Renal pelvis (tissue), 4 donors: ENCODE results near the gene TNIK. TPM values are rescaled to one million over a fixed set of nuclear protein-coding genes. Genes with fewer than 3 reads are reported as not detected.
"Not testable (repeated sequence)": the region's sequence is repeated elsewhere in the genome, so short reads cannot be mapped to it uniquely, and the experiment has no call there.

Source experiments
- DNase-seq: peaks from one replicate; pipeline ENCODE4 v3.0.0-alpha.2; 2013
- polyA plus RNA-seq, 3 donors: library from polyadenylated mRNA; unstranded; fragments of 120-200 nt; gene quantifications; one replicate each; pipeline ENCODE4 v1.2.1, GENCODE V29; 2013; ENCODE audit not compliant: insufficient read length in 3 of 3

Gene TNIK
- polyA plus RNA-seq, 3 donors: 19.2 to 23.7 (median 20.0) TPM

DNA sequence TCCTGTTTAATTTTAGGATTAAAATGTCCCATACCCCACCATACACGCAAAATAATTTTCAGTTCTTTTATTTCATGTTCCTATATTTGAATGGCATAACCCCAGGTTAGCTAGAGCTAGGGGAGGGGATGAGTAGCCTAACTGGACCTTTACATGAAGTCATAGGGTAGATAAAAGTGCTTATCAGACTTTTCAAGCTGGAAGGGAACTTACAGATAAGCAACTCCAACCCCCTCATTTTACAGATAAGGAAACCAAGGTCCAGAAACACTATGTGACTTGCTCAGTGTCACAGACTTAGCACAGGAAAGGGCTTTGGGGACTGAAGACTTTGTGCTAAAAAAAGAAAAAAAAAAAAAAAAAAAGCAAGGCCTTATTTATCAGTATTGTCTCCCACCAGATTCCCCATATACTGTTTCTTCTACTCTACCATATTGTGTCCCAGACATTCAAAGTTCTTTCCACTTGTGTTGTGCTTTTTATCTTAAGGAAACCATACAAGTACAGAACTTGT lies 10.6 kb upstream of the TNIK start:
- DNase-seq: no peak

DNA sequence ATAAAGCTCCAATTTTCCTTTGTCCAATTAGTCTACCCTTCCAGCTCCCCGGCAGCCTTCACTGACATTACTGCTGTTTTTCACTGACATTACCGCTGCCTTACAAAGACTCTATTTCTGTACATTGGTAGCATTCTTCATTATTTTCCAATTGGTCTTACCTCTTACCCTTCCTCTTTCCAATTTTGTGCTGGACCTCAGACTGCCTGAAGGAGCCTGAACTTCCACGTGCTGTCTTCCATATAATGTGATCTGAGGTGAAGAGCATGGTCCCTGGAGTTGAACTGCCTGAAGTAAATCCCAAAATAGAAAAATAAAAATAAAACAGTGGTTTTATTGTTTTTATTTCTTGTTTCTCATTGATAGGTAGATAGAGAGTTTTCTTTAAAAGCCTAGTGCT lies 9.2 kb upstream of the TNIK start:
- no peak for DNase-seq

DNA sequence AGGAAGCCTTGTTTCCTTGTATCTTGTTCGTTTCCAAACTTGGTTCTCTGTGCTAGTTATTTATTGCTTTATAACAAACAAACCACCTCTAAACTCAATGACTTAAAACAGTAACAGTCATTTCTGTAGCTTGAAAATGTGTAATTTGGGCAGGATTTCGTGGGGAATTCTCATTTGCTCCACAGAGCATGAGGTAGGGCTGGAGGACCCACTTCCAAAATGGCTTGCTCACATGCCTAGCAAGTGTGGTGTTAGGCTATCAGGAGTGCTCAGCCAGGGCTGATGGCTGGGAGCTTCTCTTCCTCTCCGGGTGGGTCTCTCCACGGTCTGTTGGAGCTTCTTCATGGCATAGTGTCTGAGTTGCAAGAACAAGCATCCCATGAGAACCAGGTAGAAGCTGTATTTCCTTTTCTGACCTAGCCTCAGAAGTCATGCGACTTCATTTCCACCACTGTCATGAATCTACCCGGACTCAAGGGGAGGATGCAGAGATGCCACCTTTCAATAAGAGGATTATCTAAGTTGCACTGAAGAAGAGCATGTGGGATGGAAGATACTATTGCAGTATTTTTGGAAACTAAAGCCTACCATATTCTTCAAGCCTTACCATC lies 8.2 kb upstream of the TNIK start:
- no peak for DNase-seq

DNA sequence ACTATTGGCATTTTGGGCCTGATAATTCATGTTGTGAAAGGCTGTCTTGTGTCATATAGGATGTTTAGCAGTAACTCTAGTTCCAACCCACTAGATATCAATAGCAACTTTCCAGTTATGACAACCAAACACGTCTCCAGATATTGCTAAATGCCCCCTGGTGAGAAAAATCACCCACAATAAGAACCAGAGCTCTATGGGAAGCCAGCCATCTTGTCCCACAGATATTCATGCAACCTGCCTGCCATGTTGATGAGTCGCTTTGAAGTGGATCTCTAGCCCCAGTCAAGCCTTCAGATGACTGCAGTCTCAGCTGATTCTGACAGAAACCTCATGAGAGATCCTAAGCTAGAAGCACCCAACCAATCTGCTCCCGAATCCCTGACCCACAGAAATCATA lies 5.6 kb upstream of the TNIK start:
- no peak for DNase-seq

DNA sequence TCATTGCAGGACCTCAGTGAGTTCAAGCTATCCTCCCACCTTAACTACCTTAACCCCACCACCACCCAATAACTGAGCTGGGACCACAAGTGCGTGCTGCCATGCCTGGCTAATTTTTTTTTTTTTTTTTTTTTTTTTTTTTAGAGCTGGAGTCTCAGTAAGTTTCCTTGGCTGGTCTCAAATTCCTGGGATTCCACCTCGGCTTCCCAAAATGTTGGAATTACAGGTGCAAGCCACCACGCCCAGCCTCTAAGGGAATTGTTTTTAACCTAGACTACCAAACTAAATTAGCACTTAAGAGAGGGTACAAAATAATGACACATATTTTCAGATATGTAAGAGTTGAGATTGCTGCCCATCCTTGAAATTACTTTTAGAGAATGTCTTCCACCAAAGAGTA lies 4.3 kb upstream of the TNIK start:
- DNase-seq: no peak

DNA sequence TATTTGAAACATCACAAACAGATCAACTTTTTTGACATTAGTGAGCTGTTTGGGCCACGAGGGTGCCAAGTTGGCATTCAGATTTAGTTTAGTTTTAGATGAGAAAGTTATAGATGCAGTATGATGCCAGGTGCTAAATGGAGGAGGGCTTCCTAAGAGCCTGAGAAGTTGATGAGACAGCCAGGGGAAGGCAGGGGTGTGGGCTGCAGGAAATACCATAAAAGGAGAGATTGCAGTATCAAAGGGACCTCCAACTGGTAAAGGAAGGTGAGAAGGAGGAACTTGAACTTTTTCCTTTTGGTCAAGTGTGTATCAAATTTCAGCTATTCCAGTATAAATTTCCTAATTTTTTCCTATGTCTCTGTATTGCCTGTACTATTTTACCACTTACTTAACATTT lies 2.0 kb upstream of the TNIK start:
- no peak for DNase-seq

DNA sequence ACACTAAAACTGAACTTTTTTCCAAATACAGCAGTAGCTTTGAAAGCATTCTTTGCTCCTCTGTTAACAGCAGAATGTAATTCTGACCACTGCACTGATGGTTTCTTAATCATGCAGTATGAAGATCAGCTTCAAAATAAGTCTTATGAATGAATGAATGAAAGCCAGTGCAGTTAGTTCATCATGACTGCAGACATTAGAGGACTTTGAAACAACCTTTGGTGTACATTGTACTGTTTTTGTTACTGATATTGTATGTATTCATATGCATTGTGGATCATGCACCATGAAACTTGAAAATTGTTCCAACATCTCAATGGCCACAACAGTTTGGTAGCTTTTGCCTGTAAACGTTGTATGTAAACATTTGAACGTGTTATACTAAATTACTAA lies 1.3 kb upstream of the TNIK start:
- DNase-seq: no peak

DNA sequence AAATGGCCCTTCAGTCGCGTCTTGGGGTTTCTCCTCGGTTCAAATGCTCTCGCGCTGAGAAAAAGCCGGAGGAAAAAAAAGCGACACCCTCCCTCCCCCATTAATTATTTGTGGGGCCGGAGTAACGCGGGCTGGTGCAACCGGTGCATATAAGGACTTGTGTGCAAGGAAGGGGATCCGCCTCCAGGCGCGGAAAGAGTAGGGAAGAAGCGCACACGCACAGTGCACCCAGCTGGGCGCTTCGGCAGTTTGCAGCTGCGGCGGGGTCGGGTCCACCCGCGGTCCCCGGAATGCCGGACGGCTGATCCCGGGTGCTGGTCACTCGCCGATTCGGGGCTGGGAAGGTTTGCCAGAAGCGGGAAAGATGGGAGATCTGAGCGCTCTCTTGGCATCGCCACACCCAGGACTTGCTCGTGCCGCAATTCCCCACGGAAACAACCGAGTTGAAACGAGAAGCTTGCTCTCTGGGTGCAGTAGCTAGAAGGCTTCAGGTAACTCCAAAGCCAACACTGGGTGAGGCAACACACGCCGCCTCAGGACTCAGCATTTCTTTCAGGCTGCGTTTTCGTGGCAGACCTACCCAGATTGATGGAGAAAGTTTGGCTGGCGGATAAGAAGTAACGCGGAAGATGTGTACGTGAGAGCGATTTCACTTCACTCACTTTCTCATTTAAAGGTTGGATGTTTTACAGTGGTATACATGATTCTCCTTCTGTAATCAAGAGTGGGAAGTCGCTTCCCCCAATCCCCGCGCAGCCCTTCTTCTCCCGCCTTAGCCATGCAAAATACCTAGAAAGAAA lies 720 bp upstream of the TNIK start:
- DNase-seq: peak; percentile 41

DNA sequence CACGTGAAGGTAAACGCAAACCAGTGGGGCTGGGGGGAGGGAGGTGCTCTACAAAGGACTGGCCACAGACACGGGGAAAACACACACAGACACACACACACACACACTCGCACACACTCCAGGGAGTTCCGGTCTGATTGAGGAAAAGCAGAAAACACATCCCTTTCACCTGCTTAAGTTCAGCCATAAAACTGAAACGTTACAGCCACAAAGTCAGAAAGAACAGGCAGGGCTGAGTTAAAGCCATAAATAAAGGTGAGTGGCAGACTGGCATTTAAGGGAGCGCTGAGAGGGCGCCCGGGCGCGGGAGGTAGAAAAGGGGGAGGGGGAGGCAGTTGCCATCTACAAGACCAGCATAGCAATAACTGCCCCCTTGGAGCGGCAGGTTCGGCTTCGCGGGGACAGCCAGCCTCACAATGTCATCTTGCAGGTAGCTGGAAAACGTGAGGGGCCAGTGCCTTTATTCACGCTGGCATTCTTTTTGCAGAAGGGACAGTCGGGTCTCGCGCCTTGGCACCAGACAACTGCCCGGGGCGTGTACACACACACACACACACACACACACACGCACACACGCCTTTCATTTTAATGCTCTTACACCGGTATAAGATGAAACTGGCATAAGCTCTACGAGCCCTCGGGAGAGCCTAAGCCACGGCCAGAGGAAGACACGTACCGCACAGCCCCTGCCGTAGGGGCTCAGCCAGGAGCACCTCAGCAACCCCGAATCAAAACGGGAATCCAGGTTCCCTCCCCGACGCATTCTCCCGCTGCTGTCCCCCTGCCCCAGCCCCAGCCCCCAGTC lies 866 bp downstream of the TNIK start:
- peak; percentile 33 for DNase-seq

DNA sequence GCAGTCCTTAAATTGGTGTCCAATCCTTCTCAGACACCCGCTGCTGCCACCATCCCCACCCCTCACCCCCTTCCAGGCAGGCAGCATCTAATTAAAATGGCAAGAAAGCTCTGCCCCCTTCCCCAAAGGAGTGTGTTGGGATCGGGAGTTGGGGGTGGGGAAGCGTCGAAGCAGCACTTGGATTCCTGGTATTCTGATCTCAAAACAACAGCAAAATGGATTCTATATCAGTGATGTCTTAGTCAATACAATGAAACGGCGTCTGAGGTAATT lies 1.4 kb downstream of the TNIK start:
- no peak for DNase-seq

DNA sequence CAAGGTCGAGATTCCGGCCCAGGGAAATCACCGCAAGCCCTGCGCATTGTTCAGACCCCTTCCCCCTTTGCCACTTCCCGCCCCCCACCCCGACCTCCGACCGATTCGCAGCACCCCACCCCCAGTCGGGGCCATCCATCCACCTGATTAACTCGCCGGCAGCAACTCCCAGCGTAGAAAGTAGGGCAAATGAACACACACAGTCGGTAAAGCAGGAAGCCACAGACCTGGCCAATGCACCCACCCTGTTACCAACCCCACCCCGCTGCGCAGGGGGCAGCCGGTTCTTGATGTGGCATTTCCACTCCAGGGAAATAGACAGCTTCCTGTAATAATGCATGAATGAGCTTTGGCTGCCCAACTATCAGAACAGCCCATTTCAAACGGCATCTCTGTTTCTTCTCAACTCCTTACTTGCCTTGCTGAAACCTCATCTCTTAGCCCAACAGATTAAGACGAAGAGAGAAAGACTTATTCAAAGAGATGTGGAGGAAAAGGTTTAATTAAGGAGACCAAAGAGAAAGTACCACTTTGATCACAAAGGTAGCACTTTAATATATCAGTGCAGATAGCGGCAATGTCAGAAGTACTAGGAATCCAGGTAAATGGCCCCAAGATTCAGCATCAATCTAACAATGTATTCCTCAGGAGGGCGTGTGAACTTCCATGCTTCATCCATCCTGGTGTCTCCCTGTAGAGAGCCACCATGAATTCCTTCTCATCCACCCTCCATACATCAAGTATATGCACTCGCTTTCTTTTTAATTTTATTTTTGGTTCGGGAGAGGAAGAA lies 1.9 kb downstream of the TNIK start:
- DNase-seq: no peak

DNA sequence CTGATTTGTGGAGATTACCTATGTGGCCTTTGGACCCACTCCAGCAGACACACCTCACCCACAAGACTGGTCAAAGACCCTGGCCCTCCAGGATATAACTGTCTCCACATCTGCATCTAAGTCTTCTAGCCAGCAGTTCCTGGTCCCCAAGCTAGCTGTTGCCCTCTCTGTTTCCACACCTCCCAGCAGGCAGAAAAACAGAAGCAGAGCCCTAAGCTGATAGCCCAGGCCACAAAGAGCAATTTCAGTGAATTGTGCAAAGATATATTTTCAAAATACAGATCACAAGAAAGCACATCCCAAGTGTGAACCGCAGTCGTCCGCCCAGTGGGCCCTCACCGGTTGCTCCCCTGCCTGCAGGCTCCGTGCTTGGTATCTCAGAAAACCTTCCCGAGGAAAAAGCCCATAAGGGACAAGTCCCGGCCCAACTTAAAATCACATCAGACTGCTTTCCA lies 2.6 kb downstream of the TNIK start:
- DNase-seq: no peak

DNA sequence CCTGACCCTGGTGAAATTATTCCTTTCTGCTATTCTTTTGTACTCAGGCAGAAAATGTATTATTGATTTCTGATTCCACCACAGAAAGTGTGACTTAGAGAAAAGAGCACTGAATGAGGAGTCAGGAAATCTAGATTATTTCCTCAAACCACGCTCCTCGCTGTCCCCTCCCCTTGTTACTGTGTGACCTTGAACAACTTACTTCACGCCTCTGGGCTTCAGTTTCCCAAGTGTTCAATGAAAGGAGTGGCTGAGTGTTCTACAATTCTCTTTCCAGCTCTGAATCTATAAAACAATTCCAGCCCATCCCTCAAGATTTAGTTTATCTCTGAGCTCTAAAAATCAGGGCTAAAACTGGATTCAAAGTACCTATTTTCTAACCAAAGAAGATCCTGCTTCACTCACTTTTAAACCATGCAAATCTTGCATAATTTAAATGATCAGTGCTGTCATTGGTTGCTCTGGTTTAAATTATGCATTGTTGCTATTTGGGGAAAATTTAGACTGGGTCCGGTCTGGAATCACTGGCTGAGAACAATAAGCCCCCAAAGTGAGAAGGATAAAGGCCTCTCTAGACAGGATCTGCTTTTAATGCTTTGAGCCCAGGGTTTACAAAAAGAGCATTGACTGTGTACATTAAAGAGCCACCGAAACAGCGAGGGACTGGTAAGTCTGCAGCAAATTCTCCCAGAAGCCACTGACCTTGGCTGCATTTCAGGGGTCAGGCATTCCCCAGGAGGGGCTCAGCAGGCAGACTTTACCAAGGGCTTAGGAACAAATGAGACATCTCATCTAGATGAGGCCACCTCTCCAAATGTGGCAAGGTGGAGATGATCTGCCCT lies 3.2 kb downstream of the TNIK start:
- no peak for DNase-seq

DNA sequence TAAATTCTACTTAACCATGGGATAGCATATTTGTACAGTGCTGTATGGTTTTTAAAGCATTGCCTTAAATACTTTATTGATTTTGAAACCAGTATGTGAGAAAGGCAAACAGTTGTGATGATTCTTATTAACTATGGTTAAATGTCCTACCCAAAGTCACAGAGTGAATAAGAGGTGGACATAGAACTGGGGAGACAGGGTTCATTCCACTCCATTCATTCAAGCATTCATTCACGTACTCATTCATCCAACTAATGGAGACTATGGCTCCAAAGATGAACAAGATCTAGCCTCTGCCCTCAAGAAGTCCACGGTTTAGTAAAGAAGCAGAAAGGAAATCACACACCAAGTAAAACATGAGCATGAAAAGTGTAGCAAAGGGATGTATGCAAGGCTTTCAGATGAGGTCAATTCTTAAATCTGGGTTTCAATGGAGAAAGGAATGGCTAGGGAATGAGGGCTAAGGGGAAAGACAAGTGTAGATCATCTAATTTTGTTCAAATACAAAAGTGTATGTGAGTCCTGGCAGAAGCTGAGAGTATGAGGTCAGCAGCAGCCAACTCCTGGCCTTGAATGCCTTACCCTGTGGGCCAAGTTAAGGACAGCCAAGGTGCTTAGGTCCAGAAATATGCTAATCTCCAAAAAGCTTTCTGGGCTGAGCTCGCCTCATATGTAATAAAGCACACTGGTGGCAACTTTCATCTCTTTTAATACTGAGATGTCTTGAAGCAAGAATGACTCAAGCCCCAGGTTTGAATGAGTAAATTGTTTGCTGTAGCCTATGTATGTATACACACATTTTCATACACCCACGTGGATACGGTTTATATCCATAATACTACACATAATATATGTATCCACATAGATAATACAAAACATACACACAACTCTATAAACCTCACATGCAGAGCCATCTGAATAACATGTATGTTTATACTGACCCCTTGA lies 4.3 kb downstream of the TNIK start:
- no peak for DNase-seq

DNA sequence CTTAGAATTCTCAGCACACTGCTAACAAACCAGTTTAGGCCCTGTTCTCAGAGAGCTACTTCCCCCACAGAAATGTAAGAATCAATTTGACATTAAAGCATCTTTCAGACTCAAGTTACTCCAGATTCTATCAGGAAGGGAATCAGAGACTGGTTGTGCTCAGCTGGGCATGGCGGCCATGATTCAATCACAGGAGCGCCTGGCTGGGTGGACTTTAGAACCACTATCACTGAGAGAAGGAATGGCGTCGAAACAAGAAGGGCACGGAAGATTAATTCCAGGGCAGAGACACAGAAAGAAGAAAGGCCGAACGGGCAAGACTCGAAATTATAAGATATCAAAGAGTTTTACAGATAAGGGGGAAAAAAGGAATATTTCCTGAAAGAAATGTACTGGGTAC lies 6.2 kb downstream of the TNIK start:
- DNase-seq: peak; percentile 83

DNA sequence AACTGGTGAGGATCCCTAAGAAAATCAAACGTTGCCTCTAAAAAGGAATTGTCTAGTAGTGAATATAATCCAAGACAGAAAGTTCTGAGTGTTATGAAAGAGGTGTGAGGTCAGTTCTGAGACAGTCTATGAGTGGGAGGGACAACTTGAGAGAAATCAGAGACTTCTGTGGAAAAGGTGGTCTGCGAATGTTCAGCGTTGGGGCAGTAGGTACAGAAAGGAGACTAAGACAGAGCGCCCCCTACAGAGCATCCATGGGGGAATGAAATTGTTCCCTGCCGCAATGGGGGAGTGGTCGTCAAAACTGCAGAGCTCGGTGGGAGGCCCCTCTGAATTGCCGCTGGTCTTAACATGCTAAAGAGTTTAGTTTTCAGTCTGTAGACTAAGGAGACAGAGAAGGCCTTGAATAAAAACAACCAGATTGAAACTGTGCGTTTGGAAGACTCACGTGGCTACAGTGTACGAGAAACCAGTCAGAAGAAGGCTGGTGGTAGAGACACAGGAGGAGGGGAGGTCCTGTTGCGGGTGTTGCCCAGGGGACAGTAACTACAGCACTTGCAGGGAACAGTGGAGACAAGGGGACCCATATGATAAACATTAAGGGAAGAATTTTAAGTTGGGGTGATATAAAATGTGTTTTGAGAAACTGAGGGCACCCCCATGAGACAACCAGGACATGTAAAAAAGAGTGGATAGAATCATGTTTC lies 6.9 kb downstream of the TNIK start:
- no peak for DNase-seq

DNA sequence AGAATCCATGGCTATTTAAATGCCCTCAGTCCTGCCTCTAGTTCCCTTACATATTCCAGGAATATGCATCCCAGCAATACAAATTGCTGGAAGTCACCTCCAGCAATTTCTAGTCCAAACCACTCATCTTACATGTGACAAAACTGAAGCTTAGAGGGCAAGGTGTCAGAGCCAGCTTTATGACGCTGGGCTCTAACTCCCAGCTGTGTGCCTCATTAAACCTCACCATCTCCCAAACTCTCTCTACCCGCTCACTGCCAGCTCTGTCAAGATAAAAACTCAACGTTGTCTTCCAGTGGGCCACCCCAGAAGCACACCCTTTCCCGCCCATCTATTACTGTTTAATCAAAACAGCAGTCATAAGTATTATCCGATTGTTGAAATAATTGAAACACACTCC lies 7.9 kb downstream of the TNIK start:
- DNase-seq: no peak

DNA sequence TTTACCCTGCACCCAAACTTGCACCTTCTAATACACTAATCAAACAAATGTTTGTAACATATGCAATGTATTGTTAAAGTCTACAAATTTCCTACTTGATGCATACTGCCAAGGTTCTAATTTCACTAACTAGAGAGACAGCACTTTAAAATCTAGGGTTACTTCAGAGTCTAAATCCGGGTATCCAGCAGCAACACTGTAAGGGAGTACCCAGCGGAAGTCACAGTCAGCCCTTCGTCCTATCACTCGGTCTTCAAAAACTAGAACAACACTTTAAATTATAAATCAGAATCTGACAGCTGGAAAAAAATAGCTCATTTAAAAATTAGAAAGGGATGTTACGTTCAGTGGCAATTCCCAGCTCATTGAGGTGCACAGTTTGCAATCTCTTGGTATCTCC lies 8.3 kb downstream of the TNIK start:
- DNase-seq: no peak

DNA sequence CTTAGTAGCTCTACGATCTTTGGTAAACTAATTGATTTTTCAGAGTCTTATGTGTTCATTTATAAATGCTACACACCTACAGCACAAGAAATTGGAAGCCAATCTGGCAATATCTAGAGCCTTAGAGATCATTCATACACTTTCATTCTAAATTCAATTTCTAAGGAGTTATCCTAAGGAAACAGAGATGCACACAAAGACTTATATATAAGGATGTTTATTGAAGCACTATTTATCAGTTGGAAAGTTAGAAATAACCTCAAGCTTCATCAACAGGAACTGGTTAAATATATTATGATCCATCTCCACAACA lies 12.7 kb downstream of the TNIK start:
- not testable (repeated sequence) for DNase-seq
